ENCODE measurements around the gene PCDH1. TPM values are rescaled to one million over a fixed set of nuclear protein-coding genes. Genes with fewer than 3 reads are reported as not detected.

Gene PCDH1
- total RNA-seq, 1 donor from 2014 or later, result 7.9 TPM

DNA sequence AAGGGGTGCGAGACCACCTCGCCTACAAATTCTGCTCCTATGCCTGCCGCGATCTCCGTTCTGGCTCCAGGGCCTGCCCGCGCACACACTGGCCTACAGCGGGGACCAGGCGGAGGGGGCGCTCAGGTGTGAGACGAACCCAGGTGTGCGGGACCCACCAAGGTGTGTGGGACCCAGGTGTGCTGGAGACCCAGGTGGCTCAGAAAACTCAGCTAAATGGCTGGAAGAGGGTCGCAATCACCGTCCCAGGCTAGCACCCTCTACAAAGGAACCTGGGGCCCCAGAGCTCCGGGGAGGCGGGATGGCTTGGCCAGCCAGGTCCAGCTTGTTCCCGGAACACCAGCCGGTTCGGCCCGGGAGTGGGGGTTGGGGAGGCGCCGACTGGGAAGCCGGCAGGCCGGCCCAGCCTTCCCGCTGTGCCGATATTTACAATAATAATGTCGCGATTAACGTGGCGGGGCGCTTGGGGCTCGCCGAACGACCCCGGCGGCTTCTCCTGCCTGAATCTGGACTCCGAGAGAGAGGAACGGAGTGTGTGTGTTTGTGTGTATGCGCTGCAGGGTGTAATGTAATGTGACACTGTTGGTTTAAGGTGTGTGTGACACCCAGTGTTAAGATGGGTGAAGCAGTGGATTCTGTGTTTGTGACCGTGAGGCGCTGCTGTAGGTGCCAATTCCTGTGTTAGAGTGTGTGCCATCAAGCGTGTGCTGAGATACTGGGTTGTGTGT, 1.4 kb downstream of the PCDH1 start:
- no peak for TF ChIP-seq CTCF (IDR thresholded peaks at IDR 0.05; ENCODE audit: partially characterized antibody, unreplicated experiment)
- DNase-seq, result no peak

GRCh38 chr5:141875795-141876627, 2.2 kb downstream of the PCDH1 start:
- Mint-ChIP-seq H3K9me3 (ENCODE audit: unreplicated experiment) (peaks cover 11% of the 10 kb centered on the region), H3K27me3 (ENCODE audit: unreplicated experiment) (peaks cover 9% of the 10 kb centered on the region), H3K27ac (ENCODE audit: unreplicated experiment) (no peak overlapping the region)

More for the DNA sequence above, 1.4 kb downstream of the PCDH1 start:
- Mint-ChIP-seq H3K36me3 (ENCODE audit: unreplicated experiment) (no peaks in the 10 kb centered on the region), H3K9me3 (ENCODE audit: unreplicated experiment) (peaks cover 11% of the 10 kb centered on the region), H3K4me3 (ENCODE audit: unreplicated experiment) (peak overlapping the region; percentile 87), H3K27ac (ENCODE audit: unreplicated experiment) (no peak overlapping the region), H3K27me3 (ENCODE audit: unreplicated experiment) (peaks cover 9% of the 10 kb centered on the region), H3K4me1 (ENCODE audit: low read depth, unreplicated experiment) (peaks cover 15% of the 10 kb centered on the region)

DNA sequence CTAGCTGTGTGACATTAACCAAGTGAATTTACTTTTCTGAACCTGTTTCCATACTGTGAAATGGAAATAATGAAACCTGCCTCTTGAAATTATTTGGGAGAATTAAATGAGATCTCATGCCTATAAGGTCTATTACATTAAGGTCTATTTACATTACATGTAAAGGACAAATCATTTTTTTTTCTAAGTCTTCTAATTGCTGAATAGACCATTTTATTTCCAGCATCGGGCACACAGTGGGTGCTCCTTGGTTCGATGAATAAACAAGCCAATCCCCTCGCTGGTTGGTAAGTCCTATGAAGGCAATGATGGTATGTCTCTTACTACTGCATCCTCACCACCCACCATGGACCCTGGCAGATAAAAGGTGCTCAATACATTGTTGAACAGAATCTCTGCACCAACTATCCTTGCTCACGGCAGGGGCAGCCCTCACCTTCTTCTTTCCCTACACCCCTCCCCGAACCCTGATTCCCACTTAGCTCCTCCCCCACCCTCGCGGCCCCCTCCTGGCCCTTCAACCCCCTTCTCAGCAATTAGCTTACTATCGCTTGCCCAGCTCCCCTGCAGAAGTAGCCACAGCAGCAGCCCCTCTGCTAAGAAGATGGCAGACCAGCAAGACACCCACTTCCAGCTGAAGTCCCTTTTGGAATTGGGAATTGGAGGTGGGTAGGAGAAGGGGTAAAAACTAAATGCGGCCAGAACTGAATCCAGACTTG, 3.0 kb downstream of the PCDH1 start:
- no peak for TF ChIP-seq CTCF (IDR thresholded peaks at IDR 0.05; ENCODE audit: partially characterized antibody, unreplicated experiment)
- H3K27ac Mint-ChIP-seq (ENCODE audit: unreplicated experiment), result no peak overlapping the region
- no peaks in the 10 kb centered on the region for H3K36me3 Mint-ChIP-seq (ENCODE audit: unreplicated experiment)
- peaks cover 6% of the 10 kb centered on the region for H3K4me1 Mint-ChIP-seq (ENCODE audit: low read depth, unreplicated experiment)
- no peak for DNase-seq
- H3K27me3 Mint-ChIP-seq (ENCODE audit: unreplicated experiment), result peaks cover 12% of the 10 kb centered on the region
- H3K4me3 Mint-ChIP-seq (ENCODE audit: unreplicated experiment), result peak overlapping the region; percentile 65
- peaks cover 7% of the 10 kb centered on the region for H3K9me3 Mint-ChIP-seq (ENCODE audit: unreplicated experiment)

More at GRCh38 chr5:141875795-141876627, 2.2 kb downstream of the PCDH1 start:
- H3K36me3 Mint-ChIP-seq (ENCODE audit: unreplicated experiment), result no peaks in the 10 kb centered on the region
- peak overlapping the region; percentile 77 for H3K4me3 Mint-ChIP-seq (ENCODE audit: unreplicated experiment)
- peak; percentile 52 for DNase-seq
- no peak for TF ChIP-seq CTCF (IDR thresholded peaks at IDR 0.05; ENCODE audit: partially characterized antibody, unreplicated experiment)
- peaks cover 7% of the 10 kb centered on the region for H3K4me1 Mint-ChIP-seq (ENCODE audit: low read depth, unreplicated experiment)

GRCh38 chr5:141874262-141874964, 3.8 kb downstream of the PCDH1 start:
- no peak overlapping the region for H3K27ac Mint-ChIP-seq (ENCODE audit: unreplicated experiment)
- peaks cover 7% of the 10 kb centered on the region for H3K9me3 Mint-ChIP-seq (ENCODE audit: unreplicated experiment)
- TF ChIP-seq CTCF (IDR thresholded peaks at IDR 0.05; ENCODE audit: partially characterized antibody, unreplicated experiment), result no peak
- no peak for DNase-seq
- H3K27me3 Mint-ChIP-seq (ENCODE audit: unreplicated experiment), result peaks cover 10% of the 10 kb centered on the region
- H3K4me3 Mint-ChIP-seq (ENCODE audit: unreplicated experiment), result no peak overlapping the region
- no peaks in the 10 kb centered on the region for H3K36me3 Mint-ChIP-seq (ENCODE audit: unreplicated experiment)
- H3K4me1 Mint-ChIP-seq (ENCODE audit: low read depth, unreplicated experiment), result peaks cover 6% of the 10 kb centered on the region

All from glutamatergic neuron (in vitro differentiated cells).